ENCODE results near the gene SHC3. TPM values are rescaled to one million over a fixed set of nuclear protein-coding genes. Genes with fewer than 3 reads are reported as not detected.

SHC3 gene
- total RNA-seq, 1 donor: 0.36 TPM

DNA sequence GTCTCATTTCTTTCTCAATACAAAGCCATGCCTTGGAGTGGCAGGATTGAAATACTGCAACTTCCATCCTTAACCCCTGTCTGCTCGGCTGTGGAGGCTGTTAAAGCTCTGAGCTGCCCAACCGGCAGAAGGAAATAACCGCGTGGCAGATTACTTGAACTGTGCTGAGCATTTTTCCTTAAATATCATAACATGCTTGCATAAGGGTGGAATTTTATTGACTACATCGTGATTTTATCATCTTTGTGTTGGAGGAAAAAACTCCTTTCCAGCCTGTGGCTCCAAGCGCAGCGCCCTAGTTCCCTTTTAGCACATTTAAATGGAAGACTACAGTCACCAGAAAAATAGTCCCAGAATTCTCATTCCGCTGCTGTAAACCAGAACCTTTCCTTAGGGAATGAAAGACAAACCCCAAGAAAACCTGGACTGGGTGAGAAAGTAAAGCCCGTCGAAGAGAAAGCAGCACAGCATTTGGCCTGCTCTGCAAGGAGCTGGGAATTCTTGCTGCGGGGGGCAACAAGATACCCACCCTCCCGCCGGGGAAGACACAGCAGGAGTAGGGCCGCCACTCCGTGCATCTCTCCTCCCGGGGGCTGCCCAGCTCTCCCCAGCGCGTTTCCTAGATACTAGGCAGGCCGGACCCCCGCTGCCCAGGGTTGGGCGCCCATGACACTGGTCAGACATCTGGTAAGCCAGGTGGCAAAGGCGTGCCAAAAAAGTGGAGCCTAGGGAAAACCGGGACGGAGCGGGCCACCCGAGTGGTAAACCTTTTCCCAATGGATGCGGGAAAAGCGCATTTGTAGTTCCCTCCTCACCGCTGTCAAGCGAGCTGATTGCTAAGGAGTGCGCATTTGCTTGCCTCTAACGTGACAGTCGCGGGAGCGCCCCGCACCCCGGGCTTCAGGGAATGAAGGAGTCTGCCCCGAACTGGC, 1.3 kb downstream of the SHC3 start:
- no peak overlapping the region for H2AFZ ChIP-seq (ENCODE audit: low read length)
- H3K27ac ChIP-seq (ENCODE audit: low read depth, low read length): no peak overlapping the region

DNA sequence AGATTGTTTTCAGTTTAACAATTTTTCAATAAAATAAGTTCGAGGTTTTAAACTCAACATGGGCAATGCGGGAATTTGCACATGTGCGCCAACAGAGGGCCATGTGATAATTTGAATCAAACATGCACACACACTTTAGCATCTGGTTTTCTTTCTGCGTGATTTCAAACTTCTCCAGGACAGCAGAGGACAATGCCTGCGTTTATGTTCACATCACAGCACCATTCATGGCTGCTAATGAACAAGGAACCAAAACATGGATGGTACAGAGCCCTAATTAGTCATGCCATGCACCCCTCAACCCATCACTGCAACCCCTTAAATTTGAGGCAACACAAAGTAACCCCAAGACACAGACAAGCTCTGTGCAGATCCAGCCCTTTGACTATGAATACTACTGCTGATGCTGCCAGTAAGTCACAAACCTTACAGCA, 2.8 kb downstream of the SHC3 start:
- Histone ChIP-seq H3K4me3 (ENCODE audit: insufficient read depth, low read length) (no peak overlapping the region), H3K4me2 (ENCODE audit: insufficient read depth, low read length) (no peak overlapping the region), H3K4me1 (ENCODE audit: insufficient read depth, low read length) (peaks cover 15% of the 10 kb centered on the region), H2AFZ (ENCODE audit: low read length) (no peak overlapping the region), H3K27ac (ENCODE audit: low read depth, low read length) (no peak overlapping the region), H3K79me2 (ENCODE audit: insufficient read depth, low read length) (no peaks in the 10 kb centered on the region), H3K36me3 (ENCODE audit: insufficient read depth, low read length) (no peaks in the 10 kb centered on the region), H3K27me3 (ENCODE audit: insufficient read depth, low read length) (peaks cover 36% of the 10 kb centered on the region), H3K9me3 (ENCODE audit: low read depth, low read length) (no peaks in the 10 kb centered on the region), H4K20me1 (ENCODE audit: insufficient read depth, low read length) (no peaks in the 10 kb centered on the region)
- TF ChIP-seq, protein P1, sequence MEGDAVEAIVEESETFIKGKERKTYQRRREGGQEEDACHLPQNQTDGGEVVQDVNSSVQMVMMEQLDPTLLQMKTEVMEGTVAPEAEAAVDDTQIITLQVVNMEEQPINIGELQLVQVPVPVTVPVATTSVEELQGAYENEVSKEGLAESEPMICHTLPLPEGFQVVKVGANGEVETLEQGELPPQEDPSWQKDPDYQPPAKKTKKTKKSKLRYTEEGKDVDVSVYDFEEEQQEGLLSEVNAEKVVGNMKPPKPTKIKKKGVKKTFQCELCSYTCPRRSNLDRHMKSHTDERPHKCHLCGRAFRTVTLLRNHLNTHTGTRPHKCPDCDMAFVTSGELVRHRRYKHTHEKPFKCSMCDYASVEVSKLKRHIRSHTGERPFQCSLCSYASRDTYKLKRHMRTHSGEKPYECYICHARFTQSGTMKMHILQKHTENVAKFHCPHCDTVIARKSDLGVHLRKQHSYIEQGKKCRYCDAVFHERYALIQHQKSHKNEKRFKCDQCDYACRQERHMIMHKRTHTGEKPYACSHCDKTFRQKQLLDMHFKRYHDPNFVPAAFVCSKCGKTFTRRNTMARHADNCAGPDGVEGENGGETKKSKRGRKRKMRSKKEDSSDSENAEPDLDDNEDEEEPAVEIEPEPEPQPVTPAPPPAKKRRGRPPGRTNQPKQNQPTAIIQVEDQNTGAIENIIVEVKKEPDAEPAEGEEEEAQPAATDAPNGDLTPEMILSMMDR (IDR thresholded peaks at IDR 0.05; ENCODE audit: extremely low read depth, low read depth, low read length): no peak
- no peak for DNase-seq (ENCODE audit: insufficient read length, low spot score, missing footprints)

More for the DNA sequence above, 1.3 kb downstream of the SHC3 start:
- no peaks in the 10 kb centered on the region for H4K20me1 ChIP-seq (ENCODE audit: insufficient read depth, low read length)
- H3K27me3 ChIP-seq (ENCODE audit: insufficient read depth, low read length): peaks cover 36% of the 10 kb centered on the region
- H3K4me3 ChIP-seq (ENCODE audit: insufficient read depth, low read length): peak overlapping the region; percentile 67
- peaks cover 15% of the 10 kb centered on the region for H3K4me1 ChIP-seq (ENCODE audit: insufficient read depth, low read length)
- no peaks in the 10 kb centered on the region for H3K9me3 ChIP-seq (ENCODE audit: low read depth, low read length)
- DNase-seq (ENCODE audit: insufficient read length, low spot score, missing footprints): peak; percentile 71
- TF ChIP-seq, protein P1 (IDR thresholded peaks at IDR 0.05; ENCODE audit: extremely low read depth, low read depth, low read length): no peak
- H3K79me2 ChIP-seq (ENCODE audit: insufficient read depth, low read length): no peaks in the 10 kb centered on the region
- no peaks in the 10 kb centered on the region for H3K36me3 ChIP-seq (ENCODE audit: insufficient read depth, low read length)
- H3K4me2 ChIP-seq (ENCODE audit: insufficient read depth, low read length): peak overlapping the region; percentile 99

DNA sequence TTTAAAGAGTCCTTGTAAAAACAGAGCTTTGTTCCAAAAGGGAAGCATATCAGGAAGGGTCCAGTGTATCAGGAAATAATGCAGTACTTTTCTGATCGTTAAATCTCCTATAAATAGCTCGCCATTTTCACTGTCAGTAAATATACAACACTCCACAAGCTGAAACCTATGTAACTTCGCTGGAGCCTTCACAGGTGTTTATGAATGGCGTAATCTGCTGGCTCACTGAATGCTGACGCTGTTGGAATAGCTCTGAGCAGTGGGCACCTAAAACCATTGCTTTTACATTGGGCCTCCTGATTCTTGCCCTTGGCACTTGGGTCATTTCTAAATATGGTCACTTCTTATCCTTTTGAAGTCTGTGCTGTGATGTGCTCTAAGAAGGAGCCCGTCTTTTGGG, 4.3 kb downstream of the SHC3 start:
- H3K4me3 ChIP-seq (ENCODE audit: insufficient read depth, low read length): no peak overlapping the region
- H3K27me3 ChIP-seq (ENCODE audit: insufficient read depth, low read length): peaks cover 36% of the 10 kb centered on the region
- DNase-seq (ENCODE audit: insufficient read length, low spot score, missing footprints): no peak
- H4K20me1 ChIP-seq (ENCODE audit: insufficient read depth, low read length): no peaks in the 10 kb centered on the region
- H3K36me3 ChIP-seq (ENCODE audit: insufficient read depth, low read length): no peaks in the 10 kb centered on the region
- H3K4me2 ChIP-seq (ENCODE audit: insufficient read depth, low read length): no peak overlapping the region
- no peaks in the 10 kb centered on the region for H3K9me3 ChIP-seq (ENCODE audit: low read depth, low read length)
- H3K4me1 ChIP-seq (ENCODE audit: insufficient read depth, low read length): peaks cover 2% of the 10 kb centered on the region
- no peak overlapping the region for H3K27ac ChIP-seq (ENCODE audit: low read depth, low read length)
- H2AFZ ChIP-seq (ENCODE audit: low read length): no peak overlapping the region
- TF ChIP-seq, protein P1 (IDR thresholded peaks at IDR 0.05; ENCODE audit: extremely low read depth, low read depth, low read length): no peak
- H3K79me2 ChIP-seq (ENCODE audit: insufficient read depth, low read length): no peaks in the 10 kb centered on the region

DNA sequence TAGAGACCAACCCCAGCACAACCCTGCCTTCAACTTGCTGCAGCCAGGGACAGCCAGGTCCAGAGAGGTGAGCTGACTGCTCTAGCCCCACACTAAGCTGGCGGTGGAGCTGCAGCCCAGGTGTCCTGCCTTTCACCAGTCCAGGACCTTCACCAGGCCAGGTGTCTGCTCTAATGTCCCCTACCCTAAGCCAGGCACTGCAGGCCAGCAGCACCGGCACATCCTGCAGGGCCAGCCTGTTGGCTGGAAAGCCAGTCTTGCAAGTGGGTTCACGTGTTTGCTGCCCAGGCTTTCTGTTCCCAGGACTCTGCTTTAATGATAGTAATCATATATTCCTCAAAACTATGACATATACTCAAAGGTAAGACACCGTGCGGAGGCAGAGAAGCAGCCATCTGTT, 5.5 kb downstream of the SHC3 start:
- Histone ChIP-seq H3K27me3 (ENCODE audit: insufficient read depth, low read length) (peaks cover 24% of the 10 kb centered on the region), H3K4me2 (ENCODE audit: insufficient read depth, low read length) (no peak overlapping the region), H4K20me1 (ENCODE audit: insufficient read depth, low read length) (no peaks in the 10 kb centered on the region), H3K4me3 (ENCODE audit: insufficient read depth, low read length) (no peak overlapping the region), H3K36me3 (ENCODE audit: insufficient read depth, low read length) (no peaks in the 10 kb centered on the region), H3K9me3 (ENCODE audit: low read depth, low read length) (no peaks in the 10 kb centered on the region), H3K4me1 (ENCODE audit: insufficient read depth, low read length) (no peaks in the 10 kb centered on the region), H3K27ac (ENCODE audit: low read depth, low read length) (no peak overlapping the region), H2AFZ (ENCODE audit: low read length) (no peak overlapping the region), H3K79me2 (ENCODE audit: insufficient read depth, low read length) (no peaks in the 10 kb centered on the region)
- DNase-seq (ENCODE audit: insufficient read length, low spot score, missing footprints): no peak
- TF ChIP-seq, protein P1 (IDR thresholded peaks at IDR 0.05; ENCODE audit: extremely low read depth, low read depth, low read length): no peak

Measured in osteoblast (primary cell).